ENCODE measurements around the gene SORCS1. TPM values are rescaled to one million over a fixed set of nuclear protein-coding genes. Genes with fewer than 3 reads are reported as not detected.

The SORCS1 gene
- total and polyA plus RNA-seq, 9 donors = 0.05 to 2.4 (median 1.0) TPM

GRCh38 chr10:107163076-107163855 is 1.2 kb downstream of the SORCS1 start:
- WGBS, 3 donors = 6 to 8% (median 7%) methylated on average over 7 of the region's 7 CpGs
- Histone ChIP-seq H3K27me3 (no peaks in the 10 kb centered on the region), H3K36me3 (no peaks in the 10 kb centered on the region), H3K4me3 (no peak overlapping the region), H3K4me1 (ENCODE audit: insufficient read depth) (no peaks in the 10 kb centered on the region), H3K27ac (no peak overlapping the region), H3K9me3 (no peaks in the 10 kb centered on the region)
- intact Hi-C loops (cut with DNase I) = no loop called here
- TF ChIP-seq EP300 (IDR thresholded peaks at IDR 0.05) (no peak), POLR2A (IDR thresholded peaks at IDR 0.05) (no peak), CTCF (IDR thresholded peaks at IDR 0.05) (no peak)
- no peak for DNase-seq

GRCh38 chr10:107160866-107161265 is 3.6 kb downstream of the SORCS1 start:
- intact Hi-C loops (cut with DNase I) = no loop called here
- H3K36me3 ChIP-seq = no peaks in the 10 kb centered on the region
- no peaks in the 10 kb centered on the region for H3K4me1 ChIP-seq (ENCODE audit: insufficient read depth)
- no peak overlapping the region for H3K4me3 ChIP-seq
- 40 to 50% (median 46%) methylated on average over 3 of the region's 3 CpGs for WGBS, 3 donors
- no peaks in the 10 kb centered on the region for H3K9me3 ChIP-seq
- DNase-seq = no peak
- no peak overlapping the region for H3K27ac ChIP-seq
- no peak for TF ChIP-seq POLR2A (IDR thresholded peaks at IDR 0.05)
- no peak for TF ChIP-seq EP300 (IDR thresholded peaks at IDR 0.05)
- TF ChIP-seq CTCF (IDR thresholded peaks at IDR 0.05) = no peak
- no peaks in the 10 kb centered on the region for H3K27me3 ChIP-seq

GRCh38 chr10:107159871-107160270 is 4.6 kb downstream of the SORCS1 start:
- intact Hi-C loops (cut with DNase I) = no loop called here

GRCh38 chr10:107157071-107157470 is 7.4 kb downstream of the SORCS1 start:
- 14 to 37% (median 15%) methylated on average over 1 of the region's 1 CpG for WGBS, 3 donors
- Histone ChIP-seq H3K27ac (no peak overlapping the region), H3K4me1 (ENCODE audit: insufficient read depth) (no peaks in the 10 kb centered on the region), H3K36me3 (no peaks in the 10 kb centered on the region), H3K9me3 (no peaks in the 10 kb centered on the region), H3K4me3 (no peak overlapping the region), H3K27me3 (no peaks in the 10 kb centered on the region)
- intact Hi-C loops (cut with DNase I) = no loop called here
- TF ChIP-seq POLR2A (IDR thresholded peaks at IDR 0.05) = no peak
- no peak for DNase-seq

More at GRCh38 chr10:107159871-107160270, 4.6 kb downstream of the SORCS1 start:
- H3K36me3 ChIP-seq = no peaks in the 10 kb centered on the region
- H3K9me3 ChIP-seq = no peaks in the 10 kb centered on the region
- no peaks in the 10 kb centered on the region for H3K27me3 ChIP-seq
- 74 to 88% (median 80%) methylated on average over 4 of the region's 4 CpGs for WGBS, 3 donors
- H3K4me1 ChIP-seq (ENCODE audit: insufficient read depth) = no peaks in the 10 kb centered on the region
- H3K4me3 ChIP-seq = no peak overlapping the region
- no peak overlapping the region for H3K27ac ChIP-seq
- no peak for DNase-seq
- no peak for TF ChIP-seq POLR2A (IDR thresholded peaks at IDR 0.05)
- TF ChIP-seq EP300 (IDR thresholded peaks at IDR 0.05) = no peak
- TF ChIP-seq CTCF (IDR thresholded peaks at IDR 0.05) = no peak

GRCh38 chr10:107152087-107152486 is 12.4 kb downstream of the SORCS1 start:
- H3K36me3 ChIP-seq = no peaks in the 10 kb centered on the region
- 87 to 100% (median 87%) methylated on average over 1 of the region's 1 CpG for WGBS, 3 donors
- intact Hi-C loops (cut with DNase I) = no loop called here

More at GRCh38 chr10:107152087-107152486, 12.4 kb downstream of the SORCS1 start:
- Histone ChIP-seq H3K27me3 (no peaks in the 10 kb centered on the region), H3K9me3 (no peaks in the 10 kb centered on the region), H3K4me3 (no peak overlapping the region), H3K27ac (no peak overlapping the region), H3K4me1 (ENCODE audit: insufficient read depth) (no peaks in the 10 kb centered on the region)
- TF ChIP-seq CTCF (IDR thresholded peaks at IDR 0.05) (no peak), EP300 (IDR thresholded peaks at IDR 0.05) (no peak), POLR2A (IDR thresholded peaks at IDR 0.05) (no peak)
- DNase-seq = no peak

Data from ovary (tissue), 9 donors.